CD4-positive, alpha-beta T cell (primary cell): Measurements from ENCODE around the gene SKIL. TPM values are rescaled to one million over a fixed set of nuclear protein-coding genes. Genes with fewer than 3 reads are reported as not detected.

Experiments used
- ATAC-seq: fragments of 200-7000 bp; cut with Tn5 transposase; one replicate; pipeline ENCODE4 v1.10.0; 2022; ENCODE audit warnings: mild to moderate bottlenecking; ENCODE audit not compliant: poor library complexity
- CTCF ChIA-PET: fragments of 350-600 bp; sonication (Branson Sonifier 250); formaldehyde crosslinking; loops from one replicate; lab custom pipeline; 2021; ENCODE audit warnings: antibody characterized with exemption, inconsistent platforms; lab: Charles Lee
- POLR2A ChIA-PET: fragments of 350-600 bp; sonication (Branson Sonifier 250); formaldehyde crosslinking; loops from one replicate; lab custom pipeline; 2021; ENCODE audit warnings: antibody characterized with exemption, inconsistent platforms; lab: Charles Lee
- DNase-seq, 14 experiments: peaks; one replicate each; pipeline ENCODE4 v3.0.0-alpha.2; 2013 to 2020; ENCODE audit warnings: mixed read lengths in 2 of 14
- H3K27ac ChIP-seq, 2 donors: one replicate each; pipeline versions ENCODE4 v1.5.1 to v1.7.0; 2013; ENCODE audit warnings: low read length in 2 of 2, low read depth in 1 of 2, mild to moderate bottlenecking in 1 of 2
- H3K27me3 ChIP-seq, 2 experiments: 1 replicate in 1 of 2; 2 replicates in 1 of 2; pipeline versions ENCODE4 v1.6.1 to v1.7.0; 2013; ENCODE audit warnings: low read length in 2 of 2, control low read depth in 1 of 2, mild to moderate bottlenecking in 1 of 2, moderate library complexity in 1 of 2; ENCODE audit not compliant: insufficient read depth in 2 of 2, control insufficient read depth in 1 of 2
- H3K36me3 ChIP-seq: one replicate; pipeline ENCODE4 v1.6.1; 2013; ENCODE audit warnings: low read length, control low read depth; ENCODE audit not compliant: insufficient read depth
- H3K4me1 ChIP-seq: one replicate; pipeline ENCODE4 v1.6.1; 2013; ENCODE audit warnings: low read length, control low read depth; ENCODE audit not compliant: insufficient read depth
- H3K4me3 ChIP-seq: one replicate; pipeline ENCODE4 v1.5.1; 2013; ENCODE audit warnings: mild to moderate bottlenecking, low read length, moderate library complexity
- H3K9me3 ChIP-seq, 2 experiments: 1 replicate in 1 of 2; 2 replicates in 1 of 2; pipeline versions ENCODE4 v1.6.1 to v1.7.0; 2013; ENCODE audit warnings: low read length in 2 of 2, mild to moderate bottlenecking in 2 of 2, control low read depth in 1 of 2, moderate library complexity in 1 of 2; ENCODE audit not compliant: control insufficient read depth in 1 of 2, insufficient read depth in 1 of 2
- H3K27ac Mint-ChIP-seq: one replicate; pipeline ENCODE4 v1.8.0; 2020; ENCODE audit warnings: mixed read lengths
- H3K27me3 Mint-ChIP-seq: one replicate; pipeline ENCODE4 v1.8.0; 2021; ENCODE audit warnings: mixed read lengths
- H3K36me3 Mint-ChIP-seq: one replicate; pipeline ENCODE4 v1.8.0; 2021; ENCODE audit warnings: low read depth, mixed read lengths
- H3K4me1 Mint-ChIP-seq: one replicate; pipeline ENCODE4 v1.8.0; 2021; ENCODE audit warnings: low read depth, mixed read lengths
- H3K4me3 Mint-ChIP-seq: one replicate; pipeline ENCODE4 v1.8.0; 2020; ENCODE audit warnings: mild to moderate bottlenecking, mixed read lengths
- H3K9me3 Mint-ChIP-seq: one replicate; pipeline ENCODE4 v1.8.0; 2020; ENCODE audit warnings: mixed read lengths
- CTCF ChIP-seq: fragments of 200-600 bp; IDR thresholded peaks from one replicate; pipeline ENCODE4 v1.8.0; 2022; ENCODE audit warnings: antibody characterized with exemption, mild to moderate bottlenecking
- intact Hi-C, 2 experiments: fragments of 100-400 bp; cut with DNase I in 1 of 2; cut with micrococcal nuclease in 1 of 2; formaldehyde crosslinking; loops; one replicate each; pipeline versions ENCODE4 v1.15.1 to v1.9.0; 2023 to 2025; cut with DNase I, micrococcal nuclease
- total RNA-seq, 174 experiments: library from RNA in 2 of 174; stranded (reverse) in 2 of 174; gene quantifications; one replicate each; pipeline ENCODE4 v1.2.3 and lab custom pipeline; 2021 to 2026

SKIL gene
- total RNA-seq, 2 experiments from 2014 or later = 121 to 130 TPM

DNA sequence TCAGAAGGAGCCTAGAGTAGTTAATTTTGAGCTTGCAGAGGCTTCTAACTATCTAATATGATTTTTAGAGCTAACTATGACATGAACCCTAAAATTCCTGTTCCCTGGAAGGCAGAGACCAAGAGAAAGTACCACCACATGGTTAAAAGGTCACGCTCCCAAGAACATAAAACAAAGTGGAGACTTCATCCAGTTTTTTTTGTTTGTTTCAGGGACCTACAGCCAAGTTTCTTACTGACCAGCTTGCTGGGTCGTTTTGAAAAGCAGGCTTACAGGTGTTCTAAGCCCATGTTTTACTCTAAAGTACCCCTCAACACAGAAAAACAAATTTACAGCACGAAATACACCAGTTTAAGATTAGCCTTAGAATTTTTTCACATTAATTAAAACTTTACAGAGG is 39.6 kb upstream of the SKIL start:
- Mint-ChIP-seq H3K27ac (no peak overlapping the region), H3K27me3 (no peaks in the 10 kb centered on the region), H3K4me3 (no peak overlapping the region), H3K9me3 (no peaks in the 10 kb centered on the region), H3K36me3 (no peaks in the 10 kb centered on the region), H3K4me1 (no peaks in the 10 kb centered on the region)
- Histone ChIP-seq H3K4me1 (no peaks in the 10 kb centered on the region), H3K27me3 (no peaks in the 10 kb centered on the region), H3K9me3 (no peaks in the 10 kb centered on the region), H3K4me3 (no peak overlapping the region), H3K27ac (no peak overlapping the region), H3K36me3 (no peaks in the 10 kb centered on the region)
- DNase-seq (no peak), ATAC-seq (no peak)
- ChIA-PET CTCF (interaction anchor here (1.1 kb wide), 1 partner anchor 44 kb away, joined by 3 read pairs; no protein-coding TSS in a partner anchor), POLR2A (no interaction called here)
- intact Hi-C loops = no loop called here
- TF ChIP-seq CTCF = no peak

DNA sequence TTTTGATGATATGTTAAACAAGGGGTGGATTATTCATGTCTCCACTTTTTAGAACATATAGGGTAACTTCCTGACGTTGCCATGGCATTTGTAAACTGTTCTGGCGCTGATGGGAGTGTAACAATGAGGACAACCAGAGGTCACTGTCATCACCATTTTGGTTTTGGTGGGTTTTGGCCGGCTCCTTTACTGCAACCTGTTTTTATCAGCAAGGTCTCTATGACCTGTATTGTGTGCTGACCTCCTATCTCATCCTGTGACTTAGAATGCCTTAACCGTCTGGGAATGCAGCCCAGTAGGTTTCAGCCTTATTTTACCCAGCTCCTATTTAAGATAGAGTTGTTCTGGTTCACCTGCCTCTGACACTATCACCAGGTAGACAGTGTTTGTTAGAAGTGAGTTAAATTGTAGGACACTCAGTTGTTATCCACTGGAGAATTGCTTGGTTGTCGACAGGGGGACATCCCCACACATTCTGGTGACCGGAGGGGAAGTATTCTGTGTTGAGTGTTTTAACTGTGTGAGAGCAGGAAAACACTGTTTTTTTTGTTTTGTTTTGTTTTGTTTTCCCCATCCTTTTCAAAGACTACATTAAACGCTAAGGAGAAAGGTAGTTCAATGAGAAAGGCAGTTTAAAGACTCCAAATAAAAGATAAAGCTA is 36.9 kb upstream of the SKIL start:
- H3K27ac Mint-ChIP-seq = no peak overlapping the region
- intact Hi-C loops = no loop called here
- H3K9me3 Mint-ChIP-seq = no peaks in the 10 kb centered on the region
- no peaks in the 10 kb centered on the region for H3K4me1 Mint-ChIP-seq
- ChIA-PET POLR2A (no interaction called here), CTCF (no interaction called here)
- no peak overlapping the region for H3K4me3 ChIP-seq
- no peaks in the 10 kb centered on the region for H3K9me3 ChIP-seq
- H3K27ac ChIP-seq = no peak overlapping the region
- H3K4me3 Mint-ChIP-seq = no peak overlapping the region
- DNase-seq = no peak
- H3K27me3 Mint-ChIP-seq = no peaks in the 10 kb centered on the region
- no peaks in the 10 kb centered on the region for H3K36me3 ChIP-seq
- no peaks in the 10 kb centered on the region for H3K4me1 ChIP-seq
- no peak for TF ChIP-seq CTCF
- no peak for ATAC-seq
- no peaks in the 10 kb centered on the region for H3K36me3 Mint-ChIP-seq
- H3K27me3 ChIP-seq = peaks cover 0 to 3% of the 10 kb centered on the region in 2 experiments

DNA sequence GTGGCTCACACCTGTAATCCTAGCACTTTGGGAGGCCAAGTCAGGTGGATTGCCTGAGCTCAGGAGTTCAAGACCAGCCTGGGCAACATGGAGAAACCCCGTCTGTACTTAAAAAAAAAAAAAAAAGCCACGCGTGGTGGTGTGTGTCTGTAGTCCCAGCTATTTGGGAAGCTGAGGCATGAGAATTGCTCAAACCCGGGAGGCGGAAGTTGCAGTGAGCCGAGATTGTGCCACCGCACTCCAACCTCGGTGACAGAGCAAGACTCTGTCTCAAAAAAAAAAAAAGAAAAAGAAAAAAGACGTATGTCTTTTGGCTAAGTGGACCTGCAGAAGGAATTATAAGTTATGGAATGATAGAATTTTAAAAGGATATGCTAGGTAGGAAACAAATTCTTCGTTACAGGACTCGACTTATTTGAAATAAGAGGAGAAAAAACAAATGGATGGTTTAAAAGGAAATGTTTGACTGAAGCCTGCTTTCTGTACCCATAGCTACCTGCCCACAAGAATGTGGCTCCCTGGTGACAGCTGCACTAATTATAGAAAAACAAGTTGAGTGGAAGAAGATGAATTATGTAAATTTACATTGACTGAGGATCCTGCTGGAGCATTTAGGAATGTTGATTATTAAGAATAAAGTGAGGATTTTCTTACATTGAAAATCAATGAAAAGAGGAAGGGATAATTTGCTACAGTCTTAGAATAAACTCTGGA is 36.0 kb upstream of the SKIL start:
- H3K27me3 ChIP-seq = peaks cover 0 to 3% of the 10 kb centered on the region in 2 experiments
- ChIA-PET POLR2A (no interaction called here), CTCF (no interaction called here)
- no peaks in the 10 kb centered on the region for H3K4me1 ChIP-seq
- ATAC-seq (no peak), DNase-seq (peak in 1 of 14 experiments; percentile 23)
- H3K4me3 ChIP-seq = no peak overlapping the region
- Mint-ChIP-seq H3K27ac (no peak overlapping the region), H3K9me3 (no peaks in the 10 kb centered on the region), H3K27me3 (no peaks in the 10 kb centered on the region), H3K4me3 (no peak overlapping the region), H3K36me3 (no peaks in the 10 kb centered on the region), H3K4me1 (no peaks in the 10 kb centered on the region)
- intact Hi-C loops = no loop called here
- no peak overlapping the region for H3K27ac ChIP-seq
- TF ChIP-seq CTCF = no peak
- H3K9me3 ChIP-seq = no peaks in the 10 kb centered on the region
- H3K36me3 ChIP-seq = no peaks in the 10 kb centered on the region
